GM19328 (cell line): ENCODE results near the gene IQCK.
"Not testable (repeated sequence)": the region's sequence is repeated elsewhere in the genome, so short reads cannot be mapped to it uniquely, and the experiment has no call there.

Experiments used
- ATAC-seq: cut with Tn5 transposase; IDR thresholded peaks from one replicate; pipeline ENCODE4 v1.9.1; 2021; ENCODE audit warnings: mild to moderate bottlenecking, moderate library complexity; ENCODE audit not compliant: unreplicated experiment

IQCK gene

DNA sequence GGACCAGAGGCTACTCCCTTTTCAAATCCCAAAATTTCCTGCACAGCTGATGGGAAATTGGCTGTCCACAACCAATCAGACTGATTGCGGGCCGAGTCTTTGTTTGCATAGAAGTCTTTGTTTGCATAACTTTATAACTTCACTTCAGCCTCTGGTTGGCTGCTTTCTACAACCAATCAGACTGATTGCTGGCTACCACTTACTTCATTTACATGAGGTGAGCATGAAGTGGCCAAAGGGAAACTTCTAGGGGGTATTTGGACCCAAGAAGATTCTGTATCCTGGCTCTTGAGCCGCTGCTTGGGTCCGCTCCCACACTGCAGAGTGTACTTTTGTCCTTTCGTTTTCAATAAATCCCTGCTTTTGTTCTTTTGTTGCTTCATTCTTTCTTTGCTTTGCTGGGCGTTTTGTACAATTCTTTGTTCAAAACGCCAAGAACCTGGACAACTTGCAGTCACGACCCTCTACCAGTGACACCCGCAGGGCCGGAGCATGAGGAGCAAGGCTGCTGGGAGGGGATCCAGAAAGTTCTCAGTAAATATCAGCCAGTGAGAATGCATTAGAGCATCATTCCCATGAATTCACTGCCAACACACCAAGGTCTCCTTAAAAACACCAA lies 67.5 kb downstream of the IQCK start:
- no peak for ATAC-seq

- ATAC-seq, result not testable (repeated sequence)
Measured at GRCh38 chr16:19801369-19801768, 83.3 kb downstream of the IQCK start.

DNA sequence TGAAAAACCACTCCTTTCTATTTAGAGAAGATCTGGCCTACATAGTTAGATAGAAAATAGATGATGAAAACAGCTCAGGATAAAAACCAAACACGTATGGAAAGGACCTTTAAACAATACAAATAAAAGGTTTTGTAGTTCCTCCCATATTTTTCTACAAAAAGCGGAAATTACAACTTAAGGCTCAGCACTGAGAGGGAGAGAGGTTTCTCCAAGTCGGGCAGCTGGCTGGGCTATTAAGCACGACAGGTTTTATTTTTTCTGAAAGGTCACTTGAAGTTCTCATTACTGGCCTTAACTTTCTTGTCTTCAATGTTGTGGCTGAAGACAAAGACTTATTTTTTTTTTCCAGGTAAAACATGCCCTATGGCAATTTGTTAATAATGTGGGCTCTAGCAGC lies 83.8 kb downstream of the IQCK start:
- ATAC-seq, result not testable (repeated sequence)

DNA sequence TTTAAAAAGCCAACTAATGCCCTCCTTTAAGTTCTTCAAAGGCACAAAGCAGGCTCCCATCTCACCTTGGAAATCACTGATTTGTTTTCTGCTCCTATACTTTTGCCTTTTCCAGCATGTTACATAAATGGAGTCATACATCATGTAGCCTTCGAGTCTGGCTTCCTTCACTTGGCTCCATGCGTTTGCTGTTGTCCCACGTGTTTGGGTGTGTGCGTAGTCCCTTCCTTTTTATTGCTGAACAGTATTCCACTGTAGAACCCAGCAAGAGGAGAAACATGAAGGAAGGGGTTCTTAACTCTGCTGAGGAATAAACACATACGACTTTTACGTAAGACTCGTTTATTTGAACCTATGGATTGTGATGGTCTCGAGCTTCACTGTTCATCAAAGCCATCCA lies 84.5 kb downstream of the IQCK start:
- ATAC-seq, result no peak

DNA sequence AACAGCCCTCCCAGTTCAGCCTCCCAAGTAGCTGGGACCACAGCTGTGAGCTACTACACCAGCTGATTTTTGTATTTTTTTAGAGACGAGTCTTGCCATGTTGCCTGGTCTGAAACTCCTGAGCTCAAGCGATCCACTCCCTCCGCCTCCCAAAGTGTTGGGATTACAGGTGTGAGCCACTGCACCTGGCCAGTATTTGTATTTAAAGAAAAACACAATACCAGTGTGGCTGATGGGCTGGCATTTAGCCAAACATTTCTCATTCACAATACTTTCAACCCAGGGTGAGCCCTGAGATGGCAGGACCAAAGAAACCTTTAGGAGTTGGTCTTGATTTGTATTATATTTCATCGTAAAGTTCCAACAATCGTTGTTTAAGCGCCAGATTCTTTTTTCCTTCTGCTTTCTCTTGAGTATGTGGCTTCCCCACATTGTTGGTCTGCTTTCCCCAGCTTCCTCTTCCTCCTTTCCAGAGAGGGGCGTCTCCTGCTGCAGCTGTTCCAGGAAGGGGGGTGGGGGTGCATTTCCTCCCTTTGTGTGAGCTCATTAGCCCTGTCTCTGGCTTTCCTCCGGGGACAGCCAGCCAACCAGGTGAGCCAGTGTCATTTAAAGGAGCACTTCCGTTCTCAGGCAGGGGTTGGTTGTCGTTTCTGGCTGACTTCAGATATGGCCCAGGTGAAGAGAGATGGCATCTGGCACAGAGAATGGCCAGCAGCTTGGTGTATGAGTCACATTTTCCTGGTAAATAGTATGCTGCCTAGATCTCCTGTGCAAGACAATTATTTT lies 86.7 kb downstream of the IQCK start:
- no peak for ATAC-seq

DNA sequence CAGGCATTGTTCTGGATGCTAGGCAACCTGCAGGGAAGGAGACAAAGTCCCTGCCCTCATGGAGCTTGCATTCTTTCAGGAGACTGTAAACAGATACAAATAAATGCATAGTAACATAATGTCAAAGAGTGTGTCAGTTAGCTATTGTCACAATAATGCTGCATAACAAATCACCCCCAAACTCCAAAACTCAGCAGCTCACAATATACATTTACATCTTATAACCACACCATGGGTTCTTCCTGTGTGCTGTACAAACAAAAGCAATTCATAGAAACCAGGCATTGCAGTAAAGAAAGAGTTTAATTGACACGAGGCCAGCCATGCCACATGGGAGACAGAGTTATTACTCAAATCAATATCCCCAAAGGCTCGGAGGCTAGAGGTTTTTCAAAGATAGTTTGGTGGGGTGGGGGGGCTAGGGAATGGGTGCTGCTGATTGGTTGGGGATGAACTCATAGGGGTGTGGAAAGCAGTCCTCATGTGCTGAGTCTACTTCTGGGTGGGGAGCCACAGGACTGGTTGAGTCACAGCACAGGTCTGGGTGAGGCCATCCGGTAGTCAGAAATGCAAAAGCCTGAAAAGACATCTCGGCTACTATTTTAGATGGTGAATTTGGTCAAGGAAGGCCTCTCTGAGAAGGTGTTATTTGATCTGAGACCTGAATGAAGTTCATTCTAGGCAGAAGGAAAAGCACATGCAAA lies 87.5 kb downstream of the IQCK start:
- ATAC-seq, result no peak

DNA sequence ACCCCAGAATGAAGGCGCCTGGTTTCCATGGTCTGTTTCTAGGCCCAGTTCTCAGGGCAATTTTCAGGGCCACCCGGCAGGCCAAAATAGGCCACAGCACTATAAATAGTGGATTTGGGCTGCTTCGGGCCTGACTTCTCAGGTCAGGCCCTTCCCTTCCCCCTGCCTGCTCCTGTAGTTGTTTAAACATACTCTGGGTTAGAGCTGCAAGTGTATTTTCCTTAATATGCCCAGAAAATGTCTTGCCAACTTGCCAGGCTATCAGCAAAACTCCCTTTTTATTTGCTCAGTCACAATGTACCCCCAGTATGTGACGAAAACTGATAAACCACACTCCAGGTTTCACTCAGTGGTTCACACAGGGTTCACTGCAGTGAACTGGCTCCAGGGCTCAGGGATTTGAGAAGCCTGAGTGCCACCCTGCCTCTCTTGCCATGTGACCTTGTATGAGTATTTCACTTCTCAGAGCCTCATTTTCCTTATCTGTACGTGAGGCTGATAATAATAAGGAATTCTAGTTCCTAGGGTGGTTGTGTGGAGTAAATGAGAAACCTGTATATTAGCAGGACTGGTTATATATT lies 90.1 kb downstream of the IQCK start:
- no peak for ATAC-seq

DNA sequence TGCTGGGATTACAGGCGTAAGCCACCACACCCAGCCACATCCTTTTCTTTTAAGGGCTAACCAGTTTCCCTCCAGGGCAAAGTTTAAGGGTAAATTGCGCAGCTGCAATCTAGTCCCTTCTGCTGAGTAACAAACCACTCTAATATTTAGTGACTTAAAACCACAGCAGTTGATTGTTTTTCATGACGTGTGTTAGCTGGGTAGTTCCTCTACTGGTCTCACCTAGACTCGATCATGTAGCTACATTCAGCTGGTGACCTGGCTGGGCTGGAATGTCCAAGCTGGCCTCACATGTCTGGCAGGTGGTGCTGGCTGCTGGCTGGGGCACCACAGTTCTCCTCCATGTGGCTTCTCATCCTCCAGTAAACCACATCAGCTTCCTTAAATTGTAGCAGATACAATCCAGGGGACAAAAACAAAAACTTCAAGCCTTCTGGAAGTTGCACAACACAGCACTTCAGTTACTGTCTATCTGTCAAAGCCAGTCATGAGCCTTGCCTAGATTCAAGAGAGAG lies 91.1 kb downstream of the IQCK start:
- no peak for ATAC-seq

DNA sequence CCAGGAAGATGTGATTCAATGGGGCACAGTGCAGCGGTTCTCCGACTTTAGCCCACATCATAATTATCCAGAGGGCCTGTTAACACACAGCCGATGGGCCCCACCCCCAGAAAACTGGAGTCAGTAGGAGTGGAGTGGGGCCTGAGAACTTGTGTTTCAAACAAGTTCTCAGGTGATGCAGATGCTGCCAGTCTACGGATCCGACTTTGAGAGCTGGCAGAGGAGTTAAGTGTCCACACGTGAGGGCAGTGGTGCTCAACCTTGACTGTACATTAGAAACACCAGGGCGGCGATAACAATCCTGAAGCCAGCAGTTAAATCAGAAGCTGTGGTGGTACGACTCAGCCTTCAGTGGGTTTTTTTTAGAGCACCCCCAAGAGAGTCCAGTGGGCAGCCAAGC lies 91.6 kb downstream of the IQCK start:
- ATAC-seq, result no peak

DNA sequence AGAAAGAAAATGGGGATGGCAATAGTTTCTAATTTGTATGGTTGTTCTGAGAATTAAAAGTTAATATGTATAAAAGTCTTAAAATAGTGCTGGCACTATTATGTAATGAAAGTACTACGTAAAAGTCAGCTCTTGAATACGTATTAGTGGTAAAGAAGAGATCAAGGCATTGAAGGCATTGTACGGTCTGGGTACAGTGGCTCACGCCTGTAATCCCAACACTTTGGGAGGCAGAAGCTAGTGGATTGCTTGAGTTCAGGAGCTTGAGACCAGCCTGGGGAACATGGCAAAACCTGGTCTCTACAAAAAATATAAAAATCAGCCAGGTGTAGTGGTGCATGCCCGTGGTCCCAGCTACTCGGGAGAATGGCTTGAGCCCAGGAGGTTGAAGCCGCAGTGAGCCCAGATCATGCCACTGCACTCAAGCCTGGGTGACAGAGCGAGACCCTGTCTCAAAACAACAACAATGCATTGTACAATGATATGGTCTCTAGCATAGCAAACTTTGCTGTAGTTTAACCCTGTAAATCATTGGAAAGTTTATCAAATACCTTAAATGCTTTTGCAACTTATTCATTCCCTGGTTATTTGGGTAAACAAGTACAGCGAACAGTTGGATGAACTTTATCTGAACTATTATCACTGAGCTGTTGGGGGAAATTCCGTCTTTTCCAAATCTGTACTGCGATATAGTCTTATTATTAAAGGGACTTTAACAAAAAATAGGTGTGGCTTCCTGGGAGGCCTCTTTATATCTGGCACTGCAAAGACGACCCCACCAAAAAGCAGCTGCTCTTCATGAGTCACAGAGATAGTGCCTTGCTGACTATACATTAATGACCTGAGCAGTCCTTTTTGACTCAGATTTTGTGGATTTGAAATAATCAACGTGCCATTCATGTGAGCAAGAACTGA lies 93.0 kb downstream of the IQCK start:
- no peak for ATAC-seq

GRCh38 chr16:19812986-19813385 lies 94.9 kb downstream of the IQCK start:
- no peak for ATAC-seq

DNA sequence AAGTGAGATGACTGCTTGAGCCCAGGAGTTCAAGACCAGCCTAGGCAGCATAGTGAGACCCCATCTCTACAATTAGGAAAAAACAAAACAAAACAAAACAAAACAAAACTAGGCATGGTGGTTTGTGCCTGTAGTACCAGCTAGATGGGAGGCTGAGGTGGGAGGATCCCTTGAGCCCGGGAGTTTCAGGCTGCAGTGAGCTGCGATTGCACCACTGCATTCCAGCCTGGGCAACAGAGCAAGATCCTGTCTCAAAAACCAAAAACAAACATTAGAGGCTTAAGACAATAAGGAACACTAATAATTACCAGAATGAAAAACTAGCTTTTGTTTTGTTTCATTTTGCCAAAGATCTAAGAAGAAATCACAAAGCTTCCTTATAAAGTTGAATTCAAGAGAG lies 97.3 kb downstream of the IQCK start:
- no peak for ATAC-seq

DNA sequence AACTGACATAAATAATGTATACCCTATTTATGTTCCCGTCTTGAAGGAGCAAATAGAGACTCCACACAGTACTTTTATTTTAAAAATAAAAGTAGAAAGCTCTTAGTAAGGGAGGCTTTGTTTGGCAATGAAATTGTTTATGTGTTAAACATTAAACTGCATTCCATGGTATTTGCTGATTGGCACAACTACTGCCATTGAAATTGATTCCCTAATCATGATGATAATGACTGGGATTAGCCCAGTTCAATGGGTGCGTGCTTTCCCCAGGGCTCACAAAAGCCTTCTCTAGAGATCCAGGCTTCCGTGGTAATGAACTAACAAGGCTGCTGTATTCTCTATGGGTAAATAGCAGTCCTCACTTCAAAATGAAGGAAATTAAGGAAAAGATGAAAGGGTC lies 99.1 kb downstream of the IQCK start:
- no peak for ATAC-seq

DNA sequence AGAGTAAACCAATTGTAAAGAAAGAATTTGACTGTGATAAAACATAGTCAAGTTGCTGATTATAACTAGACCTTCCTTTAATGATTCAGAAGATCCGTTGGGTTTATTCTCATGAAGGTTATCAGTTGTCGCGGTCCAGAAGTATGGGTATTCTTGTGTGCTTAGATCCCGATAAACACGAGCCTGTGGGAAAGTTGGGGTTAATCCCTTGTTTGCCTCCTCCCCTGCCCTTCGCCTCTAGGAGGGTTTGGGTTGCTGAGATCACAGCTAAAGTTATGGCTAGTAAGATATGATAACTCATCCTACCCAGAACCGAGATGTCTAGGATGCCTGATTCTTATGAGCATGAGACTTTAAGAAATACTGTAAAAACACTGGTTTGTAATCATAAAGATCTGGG lies 99.8 kb downstream of the IQCK start:
- no peak for ATAC-seq

DNA sequence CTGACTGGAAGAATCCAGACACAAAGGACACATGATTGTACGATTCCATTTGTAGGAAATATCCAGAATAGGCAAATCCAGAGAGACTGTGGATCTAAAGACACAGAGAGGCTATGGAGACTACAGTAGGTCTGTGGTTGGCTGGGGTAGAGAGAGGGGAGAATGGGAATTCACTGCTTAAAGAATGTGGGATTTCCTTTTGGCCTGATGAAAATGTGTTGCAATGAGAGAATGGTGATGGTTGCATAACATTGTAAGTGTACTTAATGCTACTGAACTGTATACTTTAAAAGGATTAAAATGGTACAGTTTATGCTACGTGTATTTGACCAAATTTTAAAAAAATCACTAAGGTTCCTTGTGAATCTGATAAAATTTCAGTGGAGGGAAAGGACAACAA lies 104.5 kb downstream of the IQCK start:
- no peak for ATAC-seq

- no peak for ATAC-seq
Measured at GRCh38 chr16:19823322-19823721, 105.3 kb downstream of the IQCK start.

DNA sequence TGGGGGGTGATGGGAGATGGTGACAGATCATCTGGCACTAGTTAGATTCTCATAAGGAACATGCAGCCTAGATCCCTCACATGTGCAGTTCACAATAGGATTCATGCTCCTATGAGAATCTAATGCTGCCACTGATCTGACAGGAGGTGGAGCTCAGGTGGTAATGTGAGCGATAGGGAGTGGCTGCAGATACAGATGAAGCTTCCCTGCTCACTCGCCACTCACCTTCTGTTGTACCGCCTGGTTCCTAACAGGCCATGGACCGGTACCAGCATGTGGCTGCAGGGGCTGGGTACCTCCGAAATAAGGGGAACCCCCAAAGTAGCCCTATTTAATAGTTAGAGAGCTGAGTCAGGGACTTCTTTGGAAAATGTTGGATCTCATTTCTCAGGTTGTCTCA lies 106.1 kb downstream of the IQCK start:
- no peak for ATAC-seq

DNA sequence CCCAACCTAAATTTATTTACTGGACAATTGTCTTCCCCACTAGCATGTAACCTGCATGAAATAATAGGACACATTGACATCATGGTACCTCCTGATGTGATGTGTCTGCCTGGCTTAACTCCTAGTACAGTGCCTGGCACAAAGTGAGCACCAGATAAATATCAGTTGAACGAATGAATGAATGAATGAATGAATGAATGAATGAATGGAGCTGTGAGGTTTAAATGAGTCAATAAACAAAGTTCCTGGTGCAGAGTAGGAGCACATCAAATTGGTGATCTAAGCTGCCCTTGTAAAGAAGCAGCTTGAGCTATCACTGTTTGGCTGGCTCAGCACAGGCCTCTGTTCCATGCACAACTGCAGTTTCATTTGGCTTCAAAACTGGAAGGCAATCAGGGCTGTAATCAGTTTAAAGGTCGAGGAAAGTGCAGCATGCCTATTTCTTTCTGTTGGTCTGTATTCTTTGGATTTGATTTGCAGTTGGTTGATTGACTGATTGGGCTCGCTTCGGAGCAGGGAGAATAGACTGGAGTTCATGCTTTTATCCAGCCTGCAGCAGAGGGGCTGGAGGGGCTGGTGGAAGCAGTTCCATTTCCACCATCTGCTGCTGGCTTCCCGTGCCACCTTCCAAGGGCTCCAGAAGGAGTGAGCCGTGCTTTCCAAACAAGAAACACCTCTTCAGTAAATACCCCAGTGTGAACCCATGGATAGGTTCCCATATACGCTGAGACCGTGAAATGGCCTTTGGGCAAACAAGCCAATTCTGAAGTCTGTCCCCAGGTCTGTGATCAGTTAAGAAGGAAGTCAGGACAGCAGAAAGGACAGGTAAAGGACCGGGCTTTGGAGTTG lies 112.0 kb downstream of the IQCK start:
- ATAC-seq, result no peak

GRCh38 chr16:19830902-19831560 lies 113.0 kb downstream of the IQCK start:
- no peak for ATAC-seq
